ENCODE data around the gene MCOLN1.

MCOLN1 gene

GRCh38 chr19:7578127-7578526 is 55.7 kb downstream of the MCOLN1 start:
- no peak for DNase-seq

- DNase-seq = no peak
Observed at GRCh38 chr19:7579182-7579581, 56.8 kb downstream of the MCOLN1 start.

GRCh38 chr19:7582446-7582845 is 60.0 kb downstream of the MCOLN1 start:
- no peak for DNase-seq

Data from stimulated activated CD4-positive, alpha-beta T cell treated with anti-CD3 and anti-CD28 coated beads, Interleukin-4, amount 100 ng/mL, for 4 hours (primary cell).